GM18505 (cell line): ENCODE results near the gene GALNT11.

ENCODE experiments used
- ATAC-seq: cut with Tn5 transposase; IDR thresholded peaks from one replicate; pipeline ENCODE4 v1.9.1; 2021; ENCODE audit not compliant: unreplicated experiment
- POLR2A ChIP-seq: IDR thresholded peaks from 4 replicates; pipeline ENCODE4 v1.6.1; 2011; ENCODE audit warnings: borderline replicate concordance; ENCODE audit not compliant: insufficient read depth, insufficient read length; ENCODE audit errors: extremely low read depth

GALNT11 gene

DNA sequence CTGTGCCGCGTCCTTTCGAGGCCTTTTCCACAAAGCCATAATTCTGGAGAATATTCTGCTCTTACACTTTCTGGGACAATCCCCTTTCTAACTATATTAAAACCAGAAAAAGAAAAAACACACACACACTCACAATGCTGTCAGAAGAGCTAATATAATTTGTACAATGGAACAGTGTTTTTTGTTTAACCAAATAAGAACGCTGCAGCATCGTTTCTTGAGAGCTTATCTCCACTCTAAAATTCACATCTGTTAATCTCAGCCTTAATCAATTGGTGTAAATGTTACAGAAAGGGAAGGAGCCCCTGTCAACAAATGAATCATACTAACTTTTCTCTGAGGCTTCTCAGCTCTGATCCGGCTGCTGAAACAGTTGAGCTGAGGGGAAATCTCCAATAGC, 123.9 kb downstream of the GALNT11 start:
- no peak for ATAC-seq
- TF ChIP-seq POLR2A = no peak

DNA sequence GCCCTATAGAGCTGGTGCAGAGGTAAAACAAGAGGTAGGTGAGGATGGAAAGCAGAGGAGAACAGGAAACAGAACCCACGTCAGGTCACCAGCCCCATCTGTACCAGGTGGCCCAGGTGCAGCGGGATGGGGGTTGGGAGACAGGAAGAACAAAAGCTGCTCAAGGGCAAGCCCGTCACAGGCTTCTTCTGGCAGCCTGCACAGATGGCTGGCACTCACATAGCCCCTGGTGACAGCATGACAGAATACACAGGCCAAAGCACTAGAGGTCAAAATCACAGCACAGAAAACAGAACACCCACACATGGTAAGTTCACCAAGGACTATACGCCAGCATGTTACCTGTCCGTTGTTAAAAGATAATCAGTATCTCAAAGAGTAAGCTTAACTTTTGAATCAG, 126.8 kb downstream of the GALNT11 start:
- ATAC-seq = no peak
- TF ChIP-seq POLR2A = no peak

DNA sequence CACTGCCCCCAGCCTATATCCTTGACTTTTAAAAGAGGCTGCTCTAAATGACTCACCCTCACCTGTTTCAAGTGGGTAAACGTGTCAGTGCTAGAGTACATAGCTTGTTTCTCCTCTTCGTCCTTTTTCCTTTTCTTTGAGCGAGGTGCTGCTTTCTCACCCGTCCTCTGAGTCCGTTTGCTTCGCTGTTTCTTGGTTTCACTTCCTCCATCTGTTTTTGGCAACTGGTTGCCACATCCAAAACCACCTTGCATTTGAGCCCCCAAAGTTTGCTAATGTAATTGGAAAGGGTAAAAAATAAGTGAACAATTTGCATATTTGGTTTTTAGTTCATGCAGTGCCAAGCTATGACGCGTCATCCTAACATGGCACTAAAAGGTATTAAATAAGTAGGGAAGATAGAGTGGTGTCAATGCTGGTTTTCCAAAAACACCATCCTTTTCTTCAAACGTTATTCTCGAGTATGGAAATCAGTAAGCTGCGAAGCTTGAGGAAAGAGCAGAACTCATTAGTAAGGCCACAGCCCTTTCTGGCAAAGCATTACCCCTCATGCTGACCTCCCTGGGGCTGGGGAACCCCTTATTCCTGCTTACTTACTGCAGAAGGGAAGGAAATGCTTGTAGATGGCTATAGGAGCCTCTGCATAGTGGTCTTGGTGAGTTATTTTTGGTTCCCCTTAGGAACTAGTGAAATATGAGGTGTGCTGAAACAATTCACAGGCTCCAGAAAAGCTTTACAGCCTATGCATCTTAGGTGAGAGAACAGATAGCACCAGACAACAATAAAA, 133.5 kb downstream of the GALNT11 start:
- no peak for TF ChIP-seq POLR2A
- ATAC-seq = peak; percentile 90

DNA sequence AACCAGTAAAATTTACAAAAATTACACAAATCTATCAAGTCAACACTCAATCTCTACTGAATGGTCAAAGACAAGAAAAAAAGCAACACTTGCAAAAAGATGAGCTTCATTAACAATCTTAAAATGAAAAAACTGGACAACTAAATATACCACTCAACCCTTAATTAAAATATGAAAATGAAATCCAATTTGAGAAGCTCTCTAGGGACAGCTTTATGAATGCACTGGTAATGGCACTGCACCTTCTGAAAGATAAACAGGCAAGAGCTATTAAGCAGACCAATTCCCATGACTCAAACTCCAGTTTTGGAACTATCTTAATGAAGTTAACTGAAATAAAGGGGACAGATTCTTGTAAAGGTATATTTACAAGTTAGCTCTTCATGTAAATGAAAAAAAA, 135.7 kb downstream of the GALNT11 start:
- no peak for ATAC-seq
- no peak for TF ChIP-seq POLR2A

DNA sequence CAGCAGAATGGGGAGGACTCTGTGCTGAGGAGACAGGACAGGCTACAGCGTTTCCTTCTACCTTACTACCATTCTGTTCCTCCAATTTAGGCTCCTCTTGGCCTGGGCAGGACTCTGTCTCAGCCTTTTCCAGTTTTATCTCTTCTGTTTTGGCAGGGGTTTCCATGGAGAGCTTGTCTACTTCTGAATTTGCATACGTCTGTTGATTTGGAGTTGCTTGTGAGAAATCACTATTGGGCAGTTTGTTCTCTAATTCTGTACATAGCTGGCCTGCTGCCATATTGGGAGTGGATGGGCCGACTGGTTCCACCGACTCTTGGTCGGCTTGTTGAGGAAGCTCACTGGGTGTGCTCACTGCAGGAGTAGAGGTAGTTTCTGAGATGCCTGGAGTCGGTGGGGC, 136.8 kb downstream of the GALNT11 start:
- TF ChIP-seq POLR2A = no peak
- no peak for ATAC-seq
